GM13976 (cell line): ENCODE measurements around the gene TRMO.

ENCODE experiments used
- DNase-seq: peaks from one replicate; pipeline ENCODE4 v3.0.0; 2012; ENCODE audit warnings: low spot score
- CTCF ChIP-seq: IDR thresholded peaks from 2 replicates; pipeline ENCODE4 v1.5.1; 2012; ENCODE audit warnings: borderline replicate concordance, mild to moderate bottlenecking; ENCODE audit not compliant: insufficient read depth; ENCODE audit errors: extremely low read depth, missing control alignments, control extremely low read depth
- in situ Hi-C: fragments of 300-500 bp; cut with MboI; formaldehyde crosslinking; loops from one replicate; pipeline ENCODE4 v1.12.0; 2022; ENCODE audit warnings: low sequenced_read_pairs, mixed read lengths, inconsistent platforms; ENCODE audit not compliant: unreplicated experiment

The TRMO gene

GRCh38 chr9:97938081-97938644 lies 15.9 kb upstream of the TRMO start, which contains the start of gene HEMGN:
Gene HEMGN (minus strand): TSS chr9:97938172. CDS start chr9:97938136, 36 bp downstream.
- no peak for TF ChIP-seq CTCF
- no peak for DNase-seq
- in situ Hi-C loops: no loop called here

GRCh38 chr9:97936998-97937397 lies 14.7 kb upstream of the TRMO start:
- in situ Hi-C loops: no loop called here
- no peak for TF ChIP-seq CTCF
- DNase-seq: no peak

GRCh38 chr9:97935276-97935675 lies 13.0 kb upstream of the TRMO start:
- in situ Hi-C loops: no loop called here

GRCh38 chr9:97934321-97935115 lies 12.2 kb upstream of the TRMO start:
- no peak for DNase-seq
- TF ChIP-seq CTCF: no peak
- in situ Hi-C loops: no loop called here

More at GRCh38 chr9:97935276-97935675, 13.0 kb upstream of the TRMO start:
- no peak for DNase-seq
- TF ChIP-seq CTCF: no peak

GRCh38 chr9:97933297-97933998 lies 11.1 kb upstream of the TRMO start:
- in situ Hi-C loops: no loop called here
- no peak for TF ChIP-seq CTCF
- no peak for DNase-seq

- no peak for TF ChIP-seq CTCF
- no peak for DNase-seq
- in situ Hi-C loops: no loop called here
Measured at GRCh38 chr9:97930972-97931371, 8.7 kb upstream of the TRMO start.
